ENCODE results near the gene PADI1.
A peak's percentile ranks its signal among the peaks of the same experiment; 100 is the strongest.

Gene PADI1

DNA sequence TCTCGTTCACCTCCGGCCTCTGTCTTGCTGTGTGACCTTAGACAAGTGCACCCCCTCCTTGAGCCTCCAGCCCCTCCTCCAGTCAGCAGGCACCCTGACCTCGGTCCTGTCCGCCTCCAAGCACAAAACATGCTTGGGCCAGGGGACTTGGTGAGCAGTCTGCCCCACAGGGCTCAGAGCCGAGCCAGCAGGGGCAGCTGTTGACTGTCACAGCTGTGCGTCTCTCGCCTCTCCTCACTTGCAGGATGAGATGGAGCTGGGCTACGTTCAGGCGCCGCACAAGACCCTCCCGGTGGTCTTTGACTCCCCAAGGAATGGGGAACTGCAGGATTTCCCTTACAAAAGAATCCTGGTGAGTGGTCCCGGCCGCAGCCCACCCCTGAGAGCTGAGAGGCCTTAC is 68.2 kb downstream of the PADI1 start:
- no peak for DNase-seq (ENCODE audit: low read depth, low spot score)

DNA sequence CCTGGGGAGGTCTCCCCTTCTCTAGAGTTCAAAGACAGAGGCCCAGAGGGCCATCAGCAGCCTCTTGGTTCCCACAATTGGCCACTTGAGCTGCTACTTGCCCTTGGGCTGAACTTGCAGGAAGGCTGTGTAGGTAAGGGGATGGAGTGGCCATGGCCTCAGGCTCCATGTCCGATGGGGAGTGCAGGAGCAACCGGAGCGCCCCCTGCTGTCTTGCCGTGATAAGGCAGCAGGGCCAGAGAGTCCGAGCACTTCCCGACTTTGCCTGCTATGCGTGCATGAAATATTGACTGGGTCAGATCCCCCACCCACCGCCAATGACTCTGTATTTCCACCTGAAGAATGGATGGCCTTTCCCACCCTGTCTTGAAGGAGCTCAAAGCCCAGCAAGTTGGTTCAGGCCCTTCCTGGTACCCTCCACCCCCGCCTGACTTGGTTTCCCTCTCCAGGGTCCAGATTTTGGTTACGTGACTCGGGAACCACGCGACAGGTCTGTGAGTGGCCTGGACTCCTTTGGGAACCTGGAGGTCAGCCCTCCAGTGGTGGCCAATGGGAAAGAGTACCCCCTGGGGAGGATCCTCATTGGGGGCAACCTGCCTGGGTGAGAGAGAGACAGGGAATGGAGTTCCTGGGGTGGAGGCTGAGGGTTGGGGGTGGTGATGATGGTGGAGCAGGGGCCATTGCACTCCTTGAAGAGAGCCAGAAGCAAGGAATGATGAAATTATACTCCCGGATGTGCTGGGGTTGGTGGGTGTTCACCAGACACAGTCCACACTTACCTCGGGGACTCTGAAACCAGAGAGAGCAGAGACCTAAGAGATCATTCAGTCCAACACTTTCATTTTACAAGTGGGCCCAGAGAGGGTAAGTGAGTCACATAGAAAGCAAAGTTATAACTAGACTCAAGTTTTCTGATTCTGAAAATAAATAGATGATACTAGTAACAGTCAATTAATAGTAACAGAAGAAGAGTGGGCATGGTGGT is 69.5 kb downstream of the PADI1 start:
- peak; percentile 36 for DNase-seq (ENCODE audit: low read depth, low spot score)

DNA sequence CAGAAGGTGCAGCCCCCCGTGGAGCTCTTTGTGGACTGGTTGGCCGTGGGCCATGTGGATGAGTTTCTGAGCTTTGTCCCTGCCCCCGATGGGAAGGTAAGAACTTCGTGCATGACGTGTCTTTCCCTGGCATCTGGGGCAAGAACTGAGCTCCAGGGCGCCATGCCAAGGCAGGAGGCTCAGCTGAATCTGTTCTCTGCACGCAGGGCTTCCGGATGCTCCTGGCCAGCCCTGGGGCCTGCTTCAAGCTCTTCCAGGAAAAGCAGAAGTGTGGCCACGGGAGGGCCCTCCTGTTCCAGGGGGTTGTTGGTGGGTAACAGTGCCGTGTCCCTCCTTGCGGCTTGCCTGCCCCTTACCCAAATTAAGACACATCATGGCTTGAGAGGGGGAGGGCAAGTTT is 71.6 kb downstream of the PADI1 start:
- peak; percentile 75 for DNase-seq (ENCODE audit: low read depth, low spot score)

DNA sequence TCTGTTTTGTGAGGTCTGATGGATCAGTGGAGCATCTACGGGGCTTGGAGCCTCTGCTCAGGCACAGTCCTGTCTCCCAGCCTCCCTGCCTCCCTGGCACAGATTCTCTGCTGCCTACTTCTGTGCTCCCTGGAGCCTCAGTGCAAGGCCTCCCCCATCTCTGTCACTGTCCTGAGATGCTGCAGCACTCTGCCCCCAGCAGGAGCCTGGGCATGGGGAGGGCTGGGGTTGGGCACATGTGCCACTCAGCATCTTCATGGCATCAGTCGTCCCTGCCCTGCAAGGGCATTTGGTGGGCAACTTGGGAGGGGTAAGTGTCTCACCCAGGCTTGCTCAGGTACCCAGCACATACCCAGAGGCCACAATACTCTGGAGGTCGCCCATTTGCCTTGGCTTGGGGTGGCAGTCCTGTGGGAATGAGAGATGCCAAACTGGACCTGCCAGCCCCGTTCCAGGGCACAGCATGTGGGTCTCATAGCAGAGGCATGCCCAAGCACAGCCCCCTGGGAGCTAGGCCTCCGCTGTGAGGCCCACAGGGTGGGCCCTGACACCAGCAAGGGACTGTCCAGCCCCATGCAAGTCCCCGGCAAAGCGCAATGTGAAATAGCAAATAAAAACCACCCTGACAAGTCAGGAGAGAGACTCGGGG is 72.7 kb downstream of the PADI1 start:
- no peak for DNase-seq (ENCODE audit: low read depth, low spot score)

DNA sequence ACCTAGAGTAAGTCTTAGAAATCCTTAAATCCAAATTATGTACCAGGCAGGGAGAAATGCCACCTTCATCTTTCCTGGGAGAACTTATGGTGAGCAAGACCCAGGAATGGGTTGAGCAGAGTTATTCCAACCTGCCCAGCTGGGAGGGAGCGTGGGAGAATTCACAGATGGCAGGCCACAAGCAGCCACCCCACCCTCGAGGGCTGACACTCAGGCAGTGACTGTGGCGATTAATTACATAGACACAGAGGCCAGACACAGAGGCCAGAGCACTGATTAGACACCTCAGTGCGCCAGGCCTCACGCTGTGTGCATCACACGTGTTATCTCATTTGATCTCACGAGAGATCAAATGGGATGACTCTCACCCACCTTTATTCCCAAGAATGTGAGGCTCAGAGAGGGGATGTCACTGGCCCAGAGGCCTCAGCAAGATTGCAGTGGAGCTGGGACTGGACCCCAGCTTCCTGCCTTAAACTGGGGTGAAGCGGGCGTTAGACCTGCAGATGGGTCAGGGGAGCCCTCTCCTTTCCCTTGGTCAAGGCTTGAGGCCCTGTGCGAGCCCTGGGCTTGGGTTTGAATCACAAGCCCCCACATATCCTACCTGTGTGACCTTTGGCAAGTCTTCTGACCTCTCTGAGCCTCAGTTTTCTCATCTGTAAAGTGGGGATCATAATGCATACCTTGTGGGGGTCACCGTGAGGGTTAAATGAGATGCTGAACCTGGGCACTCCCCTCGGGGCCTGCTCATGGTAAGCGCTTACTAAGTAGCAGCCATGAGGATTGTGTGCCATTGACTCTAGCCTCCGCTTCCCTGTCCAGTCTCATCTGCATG is 74.3 kb downstream of the PADI1 start:
- DNase-seq (ENCODE audit: low read depth, low spot score), result no peak

DNA sequence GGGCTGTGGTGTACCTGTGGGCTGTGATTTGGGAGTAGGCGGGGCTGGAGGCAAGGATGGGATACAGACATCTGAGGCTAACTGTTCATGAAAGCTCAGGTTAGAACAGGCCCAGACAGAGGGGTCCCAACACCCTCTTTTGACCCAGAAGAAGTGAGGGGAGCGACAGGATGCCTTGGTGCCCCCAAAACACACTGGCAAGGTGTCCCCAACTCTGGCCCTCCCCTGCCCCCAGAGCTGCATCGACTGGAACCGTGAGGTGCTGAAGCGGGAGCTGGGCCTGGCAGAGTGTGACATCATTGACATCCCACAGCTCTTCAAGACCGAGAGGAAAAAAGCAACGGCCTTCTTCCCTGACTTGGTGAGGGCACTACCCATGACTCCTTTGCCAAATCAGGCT is 75.5 kb downstream of the PADI1 start:
- no peak for DNase-seq (ENCODE audit: low read depth, low spot score)

DNA sequence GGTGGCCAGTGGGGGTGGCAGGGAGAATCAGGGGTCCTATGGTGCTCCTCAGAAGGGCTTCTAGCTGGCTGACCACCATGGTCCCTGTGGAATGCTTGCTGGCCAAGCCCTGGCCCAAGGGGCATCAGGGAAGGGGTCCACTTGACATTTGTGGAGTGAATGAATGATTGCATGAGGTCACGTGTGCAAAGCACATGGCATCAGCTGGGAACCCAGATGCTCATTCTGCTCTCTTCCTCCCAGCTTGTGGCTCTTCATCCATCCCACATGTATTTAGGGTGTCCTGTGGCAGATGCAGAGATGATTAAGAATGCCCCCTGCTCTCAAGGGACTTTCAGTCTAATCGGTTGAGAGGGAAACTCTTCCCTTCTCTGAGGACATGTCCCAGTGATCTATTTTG is 76.0 kb downstream of the PADI1 start:
- DNase-seq (ENCODE audit: low read depth, low spot score), result no peak

DNA sequence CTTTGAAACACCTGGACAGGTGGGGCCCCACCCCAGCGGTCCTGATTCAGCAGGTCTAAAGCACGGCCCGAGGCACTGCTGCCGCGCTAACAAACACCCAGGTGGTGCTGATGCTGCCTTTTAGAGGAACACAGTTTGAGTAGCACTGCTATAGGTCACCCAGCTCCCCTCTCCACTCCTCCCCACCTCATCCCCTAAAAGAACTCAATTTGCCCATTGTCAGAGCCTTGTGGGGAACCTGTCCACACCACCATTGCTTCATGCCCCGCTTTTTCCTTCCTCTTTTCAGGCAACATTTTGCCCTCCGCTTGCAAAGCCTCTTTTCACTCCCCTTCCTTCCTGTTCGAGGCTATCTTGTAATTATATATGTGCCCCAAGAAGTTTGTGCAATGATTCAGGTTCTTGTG is 76.8 kb downstream of the PADI1 start:
- no peak for DNase-seq (ENCODE audit: low read depth, low spot score)

DNA sequence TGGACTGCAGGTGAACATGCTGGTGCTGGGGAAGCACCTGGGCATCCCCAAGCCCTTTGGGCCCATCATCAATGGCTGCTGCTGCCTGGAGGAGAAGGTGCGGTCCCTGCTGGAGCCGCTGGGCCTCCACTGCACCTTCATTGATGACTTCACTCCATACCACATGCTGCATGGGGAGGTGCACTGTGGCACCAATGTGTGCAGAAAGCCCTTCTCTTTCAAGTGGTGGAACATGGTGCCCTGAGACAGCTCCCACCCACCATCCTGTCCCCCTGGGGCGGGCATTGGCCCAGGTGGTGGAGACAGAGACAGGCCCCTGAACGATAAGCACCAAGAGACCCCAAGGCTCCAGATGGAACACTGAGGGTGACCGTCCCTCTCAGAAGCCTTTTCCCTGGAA is 77.9 kb downstream of the PADI1 start:
- no peak for DNase-seq (ENCODE audit: low read depth, low spot score)

DNA sequence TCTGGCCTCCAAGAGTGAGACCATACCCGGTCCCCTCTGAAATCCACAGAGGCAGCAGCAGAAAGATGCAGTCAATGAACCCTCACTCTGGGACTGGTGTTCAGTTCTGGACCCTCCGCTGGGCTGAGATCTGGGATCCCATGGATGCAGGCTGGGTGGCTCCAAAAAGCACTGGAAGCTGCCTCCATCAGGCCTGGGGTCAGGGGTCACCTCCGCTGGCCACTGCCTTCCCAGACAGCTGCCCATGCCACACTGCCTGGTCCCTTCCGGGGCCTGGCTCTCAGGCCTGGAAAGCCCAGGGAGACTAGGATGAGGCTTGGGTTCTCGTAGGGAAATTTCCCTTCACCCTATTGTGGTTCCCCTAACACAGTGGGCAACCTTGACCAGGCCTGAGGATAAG is 81.7 kb downstream of the PADI1 start:
- no peak for DNase-seq (ENCODE audit: low read depth, low spot score)

DNA sequence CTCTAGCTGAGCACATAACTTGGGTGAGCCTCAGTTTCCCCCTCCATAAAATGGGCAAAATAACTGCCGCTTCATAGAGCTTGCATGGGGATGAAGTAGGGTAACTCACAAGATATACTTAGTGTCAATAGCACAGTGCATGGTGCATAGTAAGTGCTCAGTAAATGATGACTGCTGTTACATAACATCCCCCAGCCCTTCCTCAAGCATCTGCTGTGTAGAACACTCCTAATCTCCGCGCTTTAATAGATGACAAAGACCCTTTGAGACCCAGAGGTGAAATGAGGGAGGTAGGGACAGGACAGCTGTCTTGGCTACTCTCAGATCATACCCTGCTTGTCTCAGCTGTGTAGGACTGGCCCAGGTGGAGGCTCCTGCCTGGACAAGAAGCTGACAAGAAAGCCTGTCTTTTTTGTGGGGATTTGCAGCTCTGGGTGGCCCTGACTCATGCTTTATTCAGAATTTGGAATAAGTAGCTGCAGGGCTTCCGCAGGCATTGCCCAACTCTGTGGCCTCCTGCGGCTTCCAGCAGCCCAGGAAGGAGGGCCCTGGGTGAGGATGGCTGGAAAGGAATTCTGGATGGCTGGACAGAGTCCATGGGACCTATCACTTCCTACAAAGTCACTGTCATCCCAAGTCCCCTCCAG is 82.3 kb downstream of the PADI1 start:
- peak; percentile 82 for DNase-seq (ENCODE audit: low read depth, low spot score)

DNA sequence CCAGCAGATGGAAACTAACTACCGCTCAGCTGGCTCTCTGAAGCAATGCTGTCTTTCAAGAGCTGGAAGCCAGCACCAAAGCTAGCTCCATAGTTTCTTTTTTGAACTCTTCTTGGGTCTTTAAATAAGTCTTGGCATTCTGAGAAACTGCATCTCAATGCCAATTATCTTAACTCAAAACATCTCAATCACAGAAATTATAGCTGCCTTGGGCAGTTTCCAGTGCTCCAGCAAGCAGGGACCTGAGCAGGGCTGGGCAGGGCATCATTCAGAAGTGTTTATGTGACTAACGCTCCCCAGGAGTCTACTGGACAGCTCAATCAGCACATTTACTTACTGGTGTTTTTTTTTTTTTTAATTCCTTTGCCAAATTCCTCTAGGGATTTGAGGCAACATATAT is 84.8 kb downstream of the PADI1 start:
- DNase-seq (ENCODE audit: low read depth, low spot score), result peak; percentile 59

DNA sequence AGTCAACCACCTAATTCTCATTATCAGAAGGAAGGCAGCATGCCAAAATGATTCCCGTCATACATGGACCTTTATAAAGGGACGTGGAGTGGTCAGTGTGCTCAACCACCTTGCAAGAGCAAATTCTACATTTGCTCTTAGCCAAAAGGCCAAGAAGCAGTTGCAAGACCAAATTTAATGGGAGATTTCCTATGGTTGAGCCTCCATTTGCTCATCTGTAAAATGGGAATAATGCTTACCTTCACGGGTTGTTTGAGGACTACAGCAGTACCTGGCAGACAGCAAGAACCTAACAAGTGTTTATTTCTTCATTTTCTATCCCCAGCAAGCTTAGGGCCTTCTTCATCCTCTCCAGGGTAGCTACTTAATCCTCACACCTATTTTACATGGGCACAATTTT is 85.6 kb downstream of the PADI1 start:
- DNase-seq (ENCODE audit: low read depth, low spot score), result no peak

DNA sequence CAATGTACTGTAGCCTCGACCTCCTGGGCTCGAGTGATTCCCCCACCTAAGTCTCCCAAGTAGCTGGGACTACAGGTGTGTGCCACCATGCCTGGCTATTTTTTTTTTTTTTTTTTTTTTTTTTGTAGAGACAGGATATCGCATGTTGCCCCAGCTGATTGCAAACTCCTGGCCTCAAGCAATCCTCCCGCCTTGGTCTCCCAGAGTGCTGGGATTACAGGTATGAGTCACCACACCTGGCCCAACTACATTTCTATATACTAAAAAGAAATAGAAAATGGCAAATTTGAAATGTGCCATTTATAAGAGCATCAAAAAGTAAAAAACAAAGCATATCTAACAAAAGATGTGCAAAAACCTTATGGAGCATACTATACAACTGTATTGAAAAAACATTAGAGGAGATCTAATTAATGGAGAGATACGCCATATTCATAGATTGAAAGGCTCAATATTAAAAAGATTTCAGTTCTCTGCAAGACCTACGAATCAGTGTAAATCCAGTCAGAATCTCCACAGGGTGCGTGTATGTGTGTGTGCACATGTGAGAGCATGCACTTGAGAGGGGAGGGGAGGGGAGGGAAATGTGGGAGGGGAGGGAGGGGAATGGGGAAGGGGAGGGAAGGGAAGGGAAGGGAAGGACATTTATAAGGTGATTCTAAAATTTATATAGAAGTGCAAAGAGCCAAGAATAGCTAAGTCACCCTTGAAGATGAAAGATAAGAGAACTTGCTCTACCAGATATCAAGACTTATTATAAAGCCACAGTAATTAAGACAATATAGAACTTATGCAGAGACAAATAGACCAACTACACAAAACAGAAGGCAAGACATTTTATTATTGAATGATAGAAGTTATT is 87.6 kb downstream of the PADI1 start:
- no peak for DNase-seq (ENCODE audit: low read depth, low spot score)

DNA sequence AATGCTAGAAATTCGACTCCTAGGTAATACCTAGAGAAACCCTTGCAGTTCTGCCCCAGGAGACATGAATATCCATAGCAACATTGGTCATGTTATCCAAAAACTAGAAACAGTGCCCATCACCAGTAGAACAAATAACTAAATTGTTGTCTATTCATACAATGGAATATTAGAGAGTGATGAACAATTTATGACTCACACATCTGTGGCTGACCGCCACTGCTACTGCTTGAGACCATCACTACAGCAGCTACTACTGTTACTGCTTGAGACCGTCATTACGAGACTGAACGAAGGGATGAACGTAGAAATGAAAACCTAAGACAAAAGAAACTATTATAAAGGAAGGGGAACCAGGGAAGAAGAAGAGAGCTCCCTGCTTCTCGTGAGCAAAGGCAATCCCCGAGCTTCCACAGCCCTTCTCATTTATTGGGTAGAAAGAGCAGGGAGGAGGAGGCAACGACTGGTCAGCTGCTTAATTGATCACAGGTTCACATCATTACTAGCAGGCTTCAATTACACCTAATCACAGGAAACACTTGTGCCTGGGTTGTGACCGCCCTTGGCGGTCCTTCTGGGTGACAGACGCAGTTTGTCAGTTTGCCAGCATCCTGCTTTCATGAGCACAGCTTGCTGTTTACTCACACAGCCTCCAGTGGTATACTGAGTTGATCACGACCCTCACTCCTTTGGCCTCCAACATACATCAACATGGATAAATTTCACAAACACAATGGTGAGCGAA is 88.9 kb downstream of the PADI1 start:
- DNase-seq (ENCODE audit: low read depth, low spot score), result no peak

DNA sequence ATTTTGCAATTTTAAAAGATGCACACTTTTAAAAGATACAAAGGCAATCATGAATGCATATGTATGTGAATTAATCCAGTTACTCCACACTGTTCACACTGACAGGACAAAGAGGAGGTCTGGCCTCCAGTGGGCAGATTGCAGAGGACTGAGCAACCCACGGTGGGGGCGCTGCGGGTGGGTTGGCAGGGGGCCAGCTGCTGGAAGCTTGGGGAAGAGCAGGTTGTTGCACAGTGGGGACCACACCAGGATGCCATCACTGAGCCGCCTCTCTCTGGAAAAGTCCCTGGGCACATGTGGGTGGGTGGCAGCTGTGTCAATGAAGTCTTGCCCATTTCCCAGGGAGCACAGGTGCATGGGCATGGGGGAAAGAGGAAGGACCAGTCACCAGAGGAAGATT is 90.4 kb downstream of the PADI1 start:
- no peak for DNase-seq (ENCODE audit: low read depth, low spot score)

Measured in astrocyte of the hippocampus (primary cell).